ENCODE measurements around the gene SBK2. TPM values are rescaled to one million over a fixed set of nuclear protein-coding genes. Genes with fewer than 3 reads are reported as not detected.

The SBK2 gene
- total RNA-seq, 4 donors from 2014 or later = not detected

DNA sequence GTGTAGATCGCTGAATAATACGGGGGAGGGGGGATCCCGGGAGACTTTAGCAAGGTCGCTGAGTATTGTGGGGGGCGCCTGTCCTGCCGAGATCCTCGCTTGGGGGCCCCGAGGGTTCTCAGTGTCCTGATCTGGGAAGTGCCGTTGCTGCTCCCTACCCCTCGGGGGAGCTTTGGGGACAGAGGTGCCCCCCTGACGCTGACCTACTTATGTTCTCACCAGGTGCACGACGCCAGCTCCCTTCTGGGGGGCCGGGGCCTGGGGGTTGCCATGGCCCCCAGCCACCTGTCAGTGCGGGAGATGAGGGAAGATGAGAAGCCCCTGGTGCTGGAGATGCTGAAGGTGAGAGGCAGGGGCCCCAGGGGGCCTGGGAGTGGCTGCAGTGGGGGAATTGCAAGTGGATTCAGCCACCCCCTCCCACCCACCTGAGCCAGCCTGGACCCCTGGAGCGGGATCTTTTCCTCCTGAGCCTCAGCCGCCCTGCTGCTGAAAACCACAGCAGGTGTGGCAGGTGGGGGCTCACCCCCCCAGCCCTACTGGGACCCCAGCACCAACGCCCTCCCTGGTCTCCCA lies 51.4 kb downstream of the SBK2 start:
- H3K36me3 ChIP-seq = peaks cover 0 to 18% of the 10 kb centered on the region in 2 donors
- 27 to 33% methylated on average over 12 to 13 of the region's 18 CpGs for WGBS, 2 donors
- intact Hi-C loops (cut with DNase I) = no loop called here
- no peaks in the 10 kb centered on the region for H3K9me3 ChIP-seq
- H3K27ac ChIP-seq = peak overlapping the region; percentile 78 to 97 (median 80)
- no peaks in the 10 kb centered on the region for H3K27me3 ChIP-seq
- DNase-seq = no peak
- peak overlapping the region in 2 of 3 donors; percentile 40 to 47 for H3K4me3 ChIP-seq (replicated peaks in 1 of 3)
- peaks cover 32 to 43% of the 10 kb centered on the region in 2 donors for H3K4me1 ChIP-seq
- TF ChIP-seq, protein P1, sequence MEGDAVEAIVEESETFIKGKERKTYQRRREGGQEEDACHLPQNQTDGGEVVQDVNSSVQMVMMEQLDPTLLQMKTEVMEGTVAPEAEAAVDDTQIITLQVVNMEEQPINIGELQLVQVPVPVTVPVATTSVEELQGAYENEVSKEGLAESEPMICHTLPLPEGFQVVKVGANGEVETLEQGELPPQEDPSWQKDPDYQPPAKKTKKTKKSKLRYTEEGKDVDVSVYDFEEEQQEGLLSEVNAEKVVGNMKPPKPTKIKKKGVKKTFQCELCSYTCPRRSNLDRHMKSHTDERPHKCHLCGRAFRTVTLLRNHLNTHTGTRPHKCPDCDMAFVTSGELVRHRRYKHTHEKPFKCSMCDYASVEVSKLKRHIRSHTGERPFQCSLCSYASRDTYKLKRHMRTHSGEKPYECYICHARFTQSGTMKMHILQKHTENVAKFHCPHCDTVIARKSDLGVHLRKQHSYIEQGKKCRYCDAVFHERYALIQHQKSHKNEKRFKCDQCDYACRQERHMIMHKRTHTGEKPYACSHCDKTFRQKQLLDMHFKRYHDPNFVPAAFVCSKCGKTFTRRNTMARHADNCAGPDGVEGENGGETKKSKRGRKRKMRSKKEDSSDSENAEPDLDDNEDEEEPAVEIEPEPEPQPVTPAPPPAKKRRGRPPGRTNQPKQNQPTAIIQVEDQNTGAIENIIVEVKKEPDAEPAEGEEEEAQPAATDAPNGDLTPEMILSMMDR (IDR thresholded peaks at IDR 0.05) = no peak
- no peak for TF ChIP-seq POLR2A (IDR thresholded peaks at IDR 0.05)

DNA sequence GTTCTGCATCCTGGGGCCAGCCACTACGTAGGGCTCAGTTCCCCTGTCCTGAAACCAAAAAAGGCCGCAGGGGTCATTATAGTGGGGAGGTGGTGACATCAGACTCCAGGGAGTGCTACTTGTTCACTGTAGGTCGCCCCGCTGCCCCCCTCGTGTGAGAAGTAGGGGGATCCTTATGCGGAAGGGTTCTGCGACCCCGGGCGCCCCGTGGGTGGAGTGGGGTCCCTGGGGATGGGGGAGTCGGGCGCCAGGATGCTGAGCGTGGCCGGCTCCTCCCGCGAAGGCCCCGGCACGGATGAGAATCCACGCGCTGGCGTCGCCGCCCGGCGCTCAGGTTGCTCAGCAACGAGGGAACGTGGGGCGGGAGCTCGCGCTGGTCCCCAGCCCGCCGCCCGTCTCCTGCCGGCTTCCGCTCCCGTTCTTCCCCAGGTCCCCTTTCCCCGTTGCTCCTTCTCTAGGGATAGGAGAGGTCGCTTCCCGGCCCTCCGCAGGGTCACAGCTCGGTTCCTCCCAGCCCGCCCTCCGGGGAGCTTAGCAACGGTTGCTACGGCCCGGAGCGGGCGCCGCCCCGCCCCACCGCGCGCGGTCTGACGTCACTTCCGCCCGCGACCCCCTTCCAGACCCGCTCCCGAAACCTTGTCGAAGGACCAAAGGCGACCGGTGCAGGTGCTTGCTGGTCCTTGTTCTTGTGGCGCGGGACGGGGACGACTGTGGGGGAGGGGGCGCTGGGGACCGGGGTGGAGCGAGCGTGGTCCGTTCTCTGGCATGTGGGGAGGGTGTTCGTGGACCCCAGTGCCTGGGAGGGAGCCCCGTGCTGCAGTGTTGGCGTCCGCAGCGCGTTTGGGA lies 52.1 kb downstream of the SBK2 start, which contains the start of gene NAT14:
Gene NAT14, plus strand, starts transcription at position 596 of the 846 bp plus-strand sequence. CDS start 521 bp downstream, outside the sequence.
- H3K4me3 ChIP-seq (replicated peaks in 1 of 3) = peak within 1 kb of the TSS in 2 of 3 donors; percentile 40 to 47
- H3K4me1 ChIP-seq = peaks cover 35 to 49% of the 10 kb centered on the region in 2 donors
- peak within 1 kb of the TSS; percentile 78 to 97 (median 80) for H3K27ac ChIP-seq
- no peaks in the 10 kb centered on the region for H3K9me3 ChIP-seq
- intact Hi-C loops (cut with DNase I) = no loop called here
- no peaks in the 10 kb centered on the region for H3K27me3 ChIP-seq
- TF ChIP-seq POLR2A (IDR thresholded peaks at IDR 0.05) = peak in 1 of 2 donors; percentile 32
- TF ChIP-seq, protein P1 (IDR thresholded peaks at IDR 0.05) = no peak
- 2 to 6% methylated on average over 24 to 60 of the region's 78 CpGs for WGBS, 2 donors
- H3K36me3 ChIP-seq = peaks cover 0 to 18% of the 10 kb centered on the region in 2 donors
- peak; percentile 48 for DNase-seq

DNA sequence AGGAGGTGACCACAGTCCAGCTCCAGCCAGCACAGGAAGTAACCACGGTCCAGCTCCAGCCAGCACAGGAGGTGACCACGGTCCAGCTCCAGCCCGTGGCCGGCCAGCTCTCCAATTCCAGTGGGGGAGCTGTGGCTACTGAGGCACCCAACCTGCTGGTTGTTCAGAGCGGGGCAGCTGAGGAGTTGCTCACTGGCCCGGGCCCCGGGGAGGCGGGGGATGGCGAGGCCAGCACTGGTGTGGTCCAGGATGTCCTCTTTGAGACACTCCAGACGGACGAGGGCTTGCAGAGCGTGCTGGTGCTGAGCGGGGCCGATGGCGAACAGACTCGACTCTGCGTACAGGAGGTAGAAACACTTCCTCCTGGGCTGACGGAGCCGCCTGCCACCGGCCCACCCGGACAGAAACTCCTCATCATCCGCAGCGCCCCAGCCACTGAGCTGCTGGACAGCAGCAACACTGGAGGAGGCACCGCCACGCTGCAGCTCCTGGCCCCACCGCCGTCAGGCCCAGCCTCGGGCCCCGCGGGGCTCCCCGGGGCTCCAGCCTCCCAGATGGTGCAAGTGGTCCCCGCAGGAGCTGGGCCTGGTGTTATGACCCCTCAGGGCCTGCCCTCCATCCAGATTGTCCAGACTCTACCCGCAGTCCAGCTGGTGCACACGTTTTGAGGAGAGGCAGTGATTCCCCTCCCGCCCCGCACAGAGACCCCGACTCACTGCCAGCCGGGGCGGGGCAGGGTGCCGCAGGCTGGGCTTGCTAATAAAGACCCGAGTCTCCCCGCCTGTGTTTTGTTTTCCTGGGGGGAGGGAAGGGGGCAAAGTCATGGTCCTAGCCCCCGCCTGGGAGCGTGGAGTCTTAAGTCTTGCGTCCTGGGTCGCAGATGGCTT lies 53.0 kb downstream of the SBK2 start:
- intact Hi-C loops (cut with DNase I) = no loop called here
- Histone ChIP-seq H3K27ac (peak overlapping the region in 1 of 3 donors; percentile 97), H3K4me3 (replicated peaks in 1 of 3) (peak overlapping the region in 1 of 3 donors; percentile 47), H3K36me3 (peaks cover 0 to 18% of the 10 kb centered on the region in 2 donors), H3K27me3 (no peaks in the 10 kb centered on the region), H3K9me3 (no peaks in the 10 kb centered on the region), H3K4me1 (peaks cover 42 to 56% of the 10 kb centered on the region in 2 donors)
- 72 to 77% methylated on average over 14 to 36 of the region's 46 CpGs for WGBS, 2 donors
- DNase-seq = no peak
- TF ChIP-seq, protein P1 (IDR thresholded peaks at IDR 0.05) = no peak
- TF ChIP-seq POLR2A (IDR thresholded peaks at IDR 0.05) = no peak

DNA sequence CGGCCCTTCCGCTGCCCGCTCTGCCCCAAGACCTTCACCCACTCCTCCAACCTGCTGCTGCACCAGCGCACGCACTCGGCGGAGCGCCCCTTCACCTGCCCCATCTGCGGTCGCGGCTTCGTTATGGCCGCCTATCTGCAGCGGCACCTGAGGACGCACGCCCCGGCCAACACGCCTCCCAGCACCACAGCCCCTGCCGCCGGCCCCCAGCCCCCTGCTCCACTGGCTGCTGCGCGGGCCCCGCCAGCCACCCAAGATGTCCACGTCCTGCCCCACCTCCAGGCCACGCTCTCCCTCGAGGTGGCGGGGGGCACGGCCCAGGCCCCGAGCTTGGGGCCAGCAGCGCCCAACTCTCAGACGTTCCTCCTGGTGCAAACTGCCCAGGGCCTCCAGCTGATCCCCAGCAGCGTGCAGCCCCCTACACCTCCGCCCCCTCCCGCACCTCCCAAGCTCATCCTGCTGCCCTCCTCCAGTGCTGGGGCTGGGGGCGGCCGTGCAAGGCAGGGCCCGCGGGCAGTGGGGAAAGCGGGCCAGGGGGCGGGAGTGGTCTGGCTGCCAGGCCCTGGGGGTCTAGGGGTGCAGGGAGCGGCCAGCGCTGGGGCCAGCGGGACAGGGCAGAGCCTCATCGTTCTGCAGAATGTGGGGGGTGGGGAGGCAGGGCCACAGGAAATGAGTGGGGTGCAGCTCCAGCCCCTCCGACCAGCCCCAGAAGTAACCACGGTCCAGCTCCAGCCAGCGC lies 53.8 kb downstream of the SBK2 start:
- no peak for DNase-seq

More for the DNA sequence above, 53.8 kb downstream of the SBK2 start:
- Histone ChIP-seq H3K27me3 (no peaks in the 10 kb centered on the region), H3K4me1 (peaks cover 48 to 65% of the 10 kb centered on the region in 2 donors), H3K36me3 (peaks cover 0 to 18% of the 10 kb centered on the region in 2 donors), H3K27ac (no peak overlapping the region), H3K9me3 (no peaks in the 10 kb centered on the region), H3K4me3 (replicated peaks in 1 of 3) (no peak overlapping the region)
- TF ChIP-seq POLR2A (IDR thresholded peaks at IDR 0.05) = no peak
- intact Hi-C loops (cut with DNase I) = no loop called here
- WGBS, 2 donors = 94 to 96% methylated on average over 41 to 44 of the region's 47 CpGs
